Neural cell (in vitro differentiated cells): Measurements from ENCODE around the gene ZMIZ2. TPM values are rescaled to one million over a fixed set of nuclear protein-coding genes. Genes with fewer than 3 reads are reported as not detected.

Experiments used
- H2AFZ ChIP-seq: fragments of 200-600, 300-800 bp; sonication (generic), shearing (Covaris generic); 2 replicates; pipeline ENCODE4 v1.6.0; 2014; ENCODE audit warnings: low read depth, mild to moderate bottlenecking, antibody characterized with exemption, low read length, moderate library complexity
- H3F3A ChIP-seq: fragments of 200-600 bp; shearing (Covaris generic); 2 replicates; pipeline ENCODE4 v1.6.1; 2016; ENCODE audit warnings: mild to moderate bottlenecking, moderate library complexity, mixed read lengths, antibody characterized with exemption, low read length; ENCODE audit not compliant: insufficient read depth, poor library complexity, severe bottlenecking
- H3K27ac ChIP-seq: fragments of 200-600, 300-800 bp; sonication (generic), shearing (Covaris generic); 2 replicates; pipeline ENCODE4 v1.5.1; 2014; ENCODE audit warnings: mild to moderate bottlenecking, low read length, moderate library complexity
- H3K27me3 ChIP-seq: fragments of 300-800, 200-600 bp; sonication (generic), shearing (Covaris generic); 2 replicates; pipeline ENCODE4 v1.6.0; 2014; ENCODE audit warnings: mild to moderate bottlenecking, low read depth, low read length, moderate library complexity; ENCODE audit not compliant: insufficient read depth
- H3K36me3 ChIP-seq: fragments of 300-800, 200-600 bp; sonication (generic), shearing (Covaris generic); 2 replicates; pipeline ENCODE4 v1.5.1; 2014; ENCODE audit warnings: mild to moderate bottlenecking, antibody characterized with exemption, low read length, moderate library complexity; ENCODE audit not compliant: insufficient read depth
- H3K4me2 ChIP-seq: fragments of 300-800, 200-600 bp; sonication (generic), shearing (Covaris generic); 2 replicates; pipeline ENCODE4 v1.6.0; 2014; ENCODE audit warnings: mild to moderate bottlenecking, low read length
- H3K4me3 ChIP-seq: fragments of 300-800, 200-600 bp; sonication (generic), shearing (Covaris generic); 2 replicates; pipeline ENCODE4 v1.5.1; 2014; ENCODE audit warnings: mild to moderate bottlenecking, low read length, moderate library complexity
- H3K79me2 ChIP-seq: fragments of 200-600 bp; shearing (Covaris generic); replicated peaks from 2 replicates; pipeline ENCODE4 v1.6.0; 2014; ENCODE audit warnings: mild to moderate bottlenecking, low read length, moderate library complexity; ENCODE audit not compliant: insufficient read depth
- H3K9ac ChIP-seq: fragments of 300-800, 200-600 bp; sonication (generic), shearing (Covaris generic); 2 replicates; pipeline ENCODE4 v1.6.1; 2016; ENCODE audit warnings: mild to moderate bottlenecking, low read length, mixed read lengths
- H3K9me2 ChIP-seq: fragments of 200-600 bp; shearing (Covaris generic); 2 replicates; pipeline ENCODE4 v1.6.1; 2016; ENCODE audit warnings: mild to moderate bottlenecking, low read length, mixed read lengths; ENCODE audit not compliant: insufficient read depth
- H3K9me3 ChIP-seq: fragments of 200-600, 300-800 bp; sonication (generic), shearing (Covaris generic); 2 replicates; pipeline ENCODE4 v1.6.1; 2016; ENCODE audit warnings: mild to moderate bottlenecking, mixed run types, low read length, moderate library complexity, mixed read lengths
- H4K20me1 ChIP-seq: fragments of 200-600 bp; shearing (Covaris generic); 2 replicates; pipeline ENCODE4 v1.6.1; 2016; ENCODE audit warnings: mild to moderate bottlenecking, mixed run types; ENCODE audit not compliant: insufficient read depth
- EP300 ChIP-seq: fragments of 450-650 bp; conservative IDR thresholded peaks from 2 replicates; pipeline ENCODE4 v1.6.1; 2014; ENCODE audit warnings: antibody characterized with exemption, mild to moderate bottlenecking, moderate library complexity; ENCODE audit not compliant: poor library complexity, severe bottlenecking
- EZH2 ChIP-seq: fragments of 200-600, 300-800 bp; shearing (Covaris generic), sonication (generic); IDR thresholded peaks from 2 replicates; pipeline ENCODE4 v1.6.1; 2014; ENCODE audit warnings: antibody characterized with exemption, low read length, borderline replicate concordance, mild to moderate bottlenecking; ENCODE audit not compliant: insufficient read depth, poor library complexity, severe bottlenecking
- MXI1 ChIP-seq: fragments of 450-650 bp; conservative IDR thresholded peaks from 2 replicates; pipeline ENCODE4 v1.6.1; 2014; ENCODE audit warnings: antibody characterized with exemption, mild to moderate bottlenecking; ENCODE audit not compliant: poor library complexity, severe bottlenecking
- POLR2AphosphoS5 ChIP-seq: IDR thresholded peaks from 2 replicates; pipeline ENCODE4 v1.6.1; 2012
- RAD21 ChIP-seq: fragments of 450-650 bp; conservative IDR thresholded peaks from 2 replicates; pipeline ENCODE4 v1.6.1; 2014; ENCODE audit warnings: antibody characterized with exemption, mild to moderate bottlenecking, moderate library complexity
- SMC3 ChIP-seq: fragments of 450-650 bp; conservative IDR thresholded peaks from 2 replicates; pipeline ENCODE4 v1.6.1; 2014; ENCODE audit warnings: antibody characterized with exemption, mild to moderate bottlenecking, moderate library complexity; ENCODE audit not compliant: poor library complexity
- TAF1 ChIP-seq: IDR thresholded peaks from 2 replicates; pipeline ENCODE4 v1.6.1; 2012; ENCODE audit warnings: low read depth
- polyA plus RNA-seq: library from polyadenylated mRNA; depleted of rRNA; stranded (reverse); fragments of >200 nt; gene quantifications from 2 replicates; pipeline ENCODE4 v1.2.3, GENCODE V29; 2014
- TF ChIP-seq, protein P1 (sequence below): IDR thresholded peaks from 2 replicates; pipeline ENCODE4 v1.6.1; 2012; ENCODE audit warnings: borderline replicate concordance
- TF ChIP-seq, protein P2 (sequence below): fragments of 450-650 bp; IDR thresholded peaks from 2 replicates; pipeline ENCODE4 v1.5.1; 2014; ENCODE audit warnings: antibody characterized with exemption, mild to moderate bottlenecking, moderate library complexity; ENCODE audit not compliant: poor library complexity, severe bottlenecking

Gene ZMIZ2
- polyA plus RNA-seq, 1 donor from 2014 or later: 18.3 TPM

- H3K4me3 ChIP-seq: peak overlapping the region; percentile 83
- H3K4me2 ChIP-seq: peak overlapping the region; percentile 94
- peaks cover 5% of the 10 kb centered on the region for H3K36me3 ChIP-seq
- H3K79me2 ChIP-seq: peaks cover 31% of the 10 kb centered on the region
- no peak for TF ChIP-seq EZH2
- peak; percentile 59 for TF ChIP-seq POLR2AphosphoS5
- no peak for TF ChIP-seq TAF1
- TF ChIP-seq, protein P1, sequence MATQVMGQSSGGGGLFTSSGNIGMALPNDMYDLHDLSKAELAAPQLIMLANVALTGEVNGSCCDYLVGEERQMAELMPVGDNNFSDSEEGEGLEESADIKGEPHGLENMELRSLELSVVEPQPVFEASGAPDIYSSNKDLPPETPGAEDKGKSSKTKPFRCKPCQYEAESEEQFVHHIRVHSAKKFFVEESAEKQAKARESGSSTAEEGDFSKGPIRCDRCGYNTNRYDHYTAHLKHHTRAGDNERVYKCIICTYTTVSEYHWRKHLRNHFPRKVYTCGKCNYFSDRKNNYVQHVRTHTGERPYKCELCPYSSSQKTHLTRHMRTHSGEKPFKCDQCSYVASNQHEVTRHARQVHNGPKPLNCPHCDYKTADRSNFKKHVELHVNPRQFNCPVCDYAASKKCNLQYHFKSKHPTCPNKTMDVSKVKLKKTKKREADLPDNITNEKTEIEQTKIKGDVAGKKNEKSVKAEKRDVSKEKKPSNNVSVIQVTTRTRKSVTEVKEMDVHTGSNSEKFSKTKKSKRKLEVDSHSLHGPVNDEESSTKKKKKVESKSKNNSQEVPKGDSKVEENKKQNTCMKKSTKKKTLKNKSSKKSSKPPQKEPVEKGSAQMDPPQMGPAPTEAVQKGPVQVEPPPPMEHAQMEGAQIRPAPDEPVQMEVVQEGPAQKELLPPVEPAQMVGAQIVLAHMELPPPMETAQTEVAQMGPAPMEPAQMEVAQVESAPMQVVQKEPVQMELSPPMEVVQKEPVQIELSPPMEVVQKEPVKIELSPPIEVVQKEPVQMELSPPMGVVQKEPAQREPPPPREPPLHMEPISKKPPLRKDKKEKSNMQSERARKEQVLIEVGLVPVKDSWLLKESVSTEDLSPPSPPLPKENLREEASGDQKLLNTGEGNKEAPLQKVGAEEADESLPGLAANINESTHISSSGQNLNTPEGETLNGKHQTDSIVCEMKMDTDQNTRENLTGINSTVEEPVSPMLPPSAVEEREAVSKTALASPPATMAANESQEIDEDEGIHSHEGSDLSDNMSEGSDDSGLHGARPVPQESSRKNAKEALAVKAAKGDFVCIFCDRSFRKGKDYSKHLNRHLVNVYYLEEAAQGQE: no peak
- peak; percentile 46 for TF ChIP-seq SMC3
- TF ChIP-seq RAD21: peak; percentile 16
- TF ChIP-seq MXI1: no peak
- no peak for TF ChIP-seq EP300
- TF ChIP-seq, protein P2, sequence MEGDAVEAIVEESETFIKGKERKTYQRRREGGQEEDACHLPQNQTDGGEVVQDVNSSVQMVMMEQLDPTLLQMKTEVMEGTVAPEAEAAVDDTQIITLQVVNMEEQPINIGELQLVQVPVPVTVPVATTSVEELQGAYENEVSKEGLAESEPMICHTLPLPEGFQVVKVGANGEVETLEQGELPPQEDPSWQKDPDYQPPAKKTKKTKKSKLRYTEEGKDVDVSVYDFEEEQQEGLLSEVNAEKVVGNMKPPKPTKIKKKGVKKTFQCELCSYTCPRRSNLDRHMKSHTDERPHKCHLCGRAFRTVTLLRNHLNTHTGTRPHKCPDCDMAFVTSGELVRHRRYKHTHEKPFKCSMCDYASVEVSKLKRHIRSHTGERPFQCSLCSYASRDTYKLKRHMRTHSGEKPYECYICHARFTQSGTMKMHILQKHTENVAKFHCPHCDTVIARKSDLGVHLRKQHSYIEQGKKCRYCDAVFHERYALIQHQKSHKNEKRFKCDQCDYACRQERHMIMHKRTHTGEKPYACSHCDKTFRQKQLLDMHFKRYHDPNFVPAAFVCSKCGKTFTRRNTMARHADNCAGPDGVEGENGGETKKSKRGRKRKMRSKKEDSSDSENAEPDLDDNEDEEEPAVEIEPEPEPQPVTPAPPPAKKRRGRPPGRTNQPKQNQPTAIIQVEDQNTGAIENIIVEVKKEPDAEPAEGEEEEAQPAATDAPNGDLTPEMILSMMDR: peak; percentile 69
- H2AFZ ChIP-seq: peak overlapping the region; percentile 29
- H3K27ac ChIP-seq: peak overlapping the region; percentile 89
- peaks cover 11% of the 10 kb centered on the region for H4K20me1 ChIP-seq
- no peaks in the 10 kb centered on the region for H3K27me3 ChIP-seq
- H3F3A ChIP-seq: no peaks in the 10 kb centered on the region
- no peaks in the 10 kb centered on the region for H3K9me2 ChIP-seq
- H3K9me3 ChIP-seq: no peaks in the 10 kb centered on the region
- H3K9ac ChIP-seq: peak overlapping the region; percentile 95
Measured at GRCh38 chr7:44797329-44798258, 48.9 kb downstream of the ZMIZ2 start.

- Histone ChIP-seq H3K4me2 (peak overlapping the region; percentile 94), H3K27me3 (no peaks in the 10 kb centered on the region), H2AFZ (no peak overlapping the region), H3F3A (no peaks in the 10 kb centered on the region), H3K4me3 (peak overlapping the region; percentile 83), H3K9ac (no peak overlapping the region), H3K79me2 (peaks cover 31% of the 10 kb centered on the region), H3K36me3 (peaks cover 8% of the 10 kb centered on the region), H3K9me2 (no peaks in the 10 kb centered on the region), H4K20me1 (peaks cover 11% of the 10 kb centered on the region), H3K27ac (no peak overlapping the region), H3K9me3 (no peaks in the 10 kb centered on the region)
- TF ChIP-seq SMC3: no peak
Measured at GRCh38 chr7:44798649-44799305, 50.1 kb downstream of the ZMIZ2 start.
